PFSK-1 (cell line): ENCODE measurements around the gene EEF1AKMT4.

Experiments used
- POLR2AphosphoS5 ChIP-seq: IDR thresholded peaks from 2 replicates; pipeline ENCODE4 v1.6.1; 2012; ENCODE audit warnings: low read depth, mild to moderate bottlenecking, control low read depth, low read length, moderate library complexity
- SIN3A ChIP-seq: IDR thresholded peaks from 2 replicates; pipeline ENCODE4 v1.6.1; 2012; ENCODE audit warnings: mild to moderate bottlenecking, low read length, moderate library complexity, borderline replicate concordance; ENCODE audit not compliant: insufficient read depth
- TF ChIP-seq, protein P1 (sequence below), 2 experiments: IDR thresholded peaks; 2 replicates each; pipeline versions ENCODE4 v1.6.1 to v1.8.0; 2011 to 2012; ENCODE audit warnings: low read depth in 2 of 2, low read length in 2 of 2, control low read depth in 1 of 2, inconsistent platforms in 1 of 2, mild to moderate bottlenecking in 1 of 2, moderate library complexity in 1 of 2; ENCODE audit not compliant: insufficient read depth in 1 of 2

- TF ChIP-seq POLR2AphosphoS5 (no peak), SIN3A (no peak)
- TF ChIP-seq, protein P1, sequence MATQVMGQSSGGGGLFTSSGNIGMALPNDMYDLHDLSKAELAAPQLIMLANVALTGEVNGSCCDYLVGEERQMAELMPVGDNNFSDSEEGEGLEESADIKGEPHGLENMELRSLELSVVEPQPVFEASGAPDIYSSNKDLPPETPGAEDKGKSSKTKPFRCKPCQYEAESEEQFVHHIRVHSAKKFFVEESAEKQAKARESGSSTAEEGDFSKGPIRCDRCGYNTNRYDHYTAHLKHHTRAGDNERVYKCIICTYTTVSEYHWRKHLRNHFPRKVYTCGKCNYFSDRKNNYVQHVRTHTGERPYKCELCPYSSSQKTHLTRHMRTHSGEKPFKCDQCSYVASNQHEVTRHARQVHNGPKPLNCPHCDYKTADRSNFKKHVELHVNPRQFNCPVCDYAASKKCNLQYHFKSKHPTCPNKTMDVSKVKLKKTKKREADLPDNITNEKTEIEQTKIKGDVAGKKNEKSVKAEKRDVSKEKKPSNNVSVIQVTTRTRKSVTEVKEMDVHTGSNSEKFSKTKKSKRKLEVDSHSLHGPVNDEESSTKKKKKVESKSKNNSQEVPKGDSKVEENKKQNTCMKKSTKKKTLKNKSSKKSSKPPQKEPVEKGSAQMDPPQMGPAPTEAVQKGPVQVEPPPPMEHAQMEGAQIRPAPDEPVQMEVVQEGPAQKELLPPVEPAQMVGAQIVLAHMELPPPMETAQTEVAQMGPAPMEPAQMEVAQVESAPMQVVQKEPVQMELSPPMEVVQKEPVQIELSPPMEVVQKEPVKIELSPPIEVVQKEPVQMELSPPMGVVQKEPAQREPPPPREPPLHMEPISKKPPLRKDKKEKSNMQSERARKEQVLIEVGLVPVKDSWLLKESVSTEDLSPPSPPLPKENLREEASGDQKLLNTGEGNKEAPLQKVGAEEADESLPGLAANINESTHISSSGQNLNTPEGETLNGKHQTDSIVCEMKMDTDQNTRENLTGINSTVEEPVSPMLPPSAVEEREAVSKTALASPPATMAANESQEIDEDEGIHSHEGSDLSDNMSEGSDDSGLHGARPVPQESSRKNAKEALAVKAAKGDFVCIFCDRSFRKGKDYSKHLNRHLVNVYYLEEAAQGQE (IDR thresholded peaks at IDR 0.05; ENCODE audit: insufficient read depth in 1 of 2, low read depth in 2 of 2, low read length in 2 of 2): no peak
Observed at GRCh38 chr3:184227481-184227935, 22.0 kb upstream of the EEF1AKMT4 start.
